Left ventricle myocardium superior (tissue), 1 donor: ENCODE results near the gene KLRF1. TPM values are rescaled to one million over a fixed set of nuclear protein-coding genes. Genes with fewer than 3 reads are reported as not detected.
"Not testable (repeated sequence)": the region's sequence is repeated elsewhere in the genome, so short reads cannot be mapped to it uniquely, and the experiment has no call there.

Source experiments
- ATAC-seq: fragments of 200-7000 bp; cut with Tn5 transposase; one replicate; pipeline ENCODE4 v1.9.1; 2020; ENCODE audit warnings: mild to moderate bottlenecking, moderate library complexity
- DNase-seq: peaks from one replicate; pipeline ENCODE4 v3.0.0-alpha.2; 2020
- intact Hi-C: fragments of 100-400 bp; cut with micrococcal nuclease; formaldehyde crosslinking; loops from one replicate; pipeline ENCODE4 v1.11.0; 2022
- total RNA-seq: library from RNA; stranded (reverse); fragmentation: NEBNext Ultra II Directional; extraction: Animal tissue kit (Norgen Biotek cat#: 25700); gene quantifications from one replicate; pipeline ENCODE4 v1.2.1, GENCODE V29; 2021
- donor health status: DM: no; HTN: yes; CAD: no; lungs with severe emphysema.

KLRF1 gene
- total RNA-seq, 1 donor from 2014 or later: 0.55 TPM

- no peak for ATAC-seq
- DNase-seq: no peak
- intact Hi-C loops: no loop called here
These were observed 40.2 kb downstream of the KLRF1 start for GRCh38 chr12:9867531-9867930.

GRCh38 chr12:9868311-9868801, 41.1 kb downstream of the KLRF1 start:
- no peak for DNase-seq
- no peak for ATAC-seq
- intact Hi-C loops: no loop called here

- DNase-seq (no peak), ATAC-seq (no peak)
- intact Hi-C loops: no loop called here
These were observed 41.6 kb downstream of the KLRF1 start for GRCh38 chr12:9868951-9869306.

GRCh38 chr12:9869307-9870161, 42.3 kb downstream of the KLRF1 start, which contains the start of gene CLEC2B:
TSS of gene CLEC2B (minus strand) at chr12:9869354.
- DNase-seq: no peak
- intact Hi-C loops: no loop called here
- ATAC-seq: peak; percentile 78

GRCh38 chr12:9870286-9870866, 43.1 kb downstream of the KLRF1 start:
- intact Hi-C loops: no loop called here
- no peak for DNase-seq
- peak; percentile 19 for ATAC-seq

- ATAC-seq: no peak
- no peak for DNase-seq
- intact Hi-C loops: no loop called here
These were observed 44.9 kb downstream of the KLRF1 start for GRCh38 chr12:9872162-9872561.

GRCh38 chr12:9872742-9873141, 45.5 kb downstream of the KLRF1 start:
- ATAC-seq (peak; percentile 19), DNase-seq (peak; percentile 25)
- intact Hi-C loops: no loop called here

- ATAC-seq, DNase-seq, intact Hi-C loops: not testable (repeated sequence)
These were observed 48.8 kb downstream of the KLRF1 start for GRCh38 chr12:9876120-9876519.

- ATAC-seq (no peak), DNase-seq (no peak)
- intact Hi-C loops: no loop called here
These were observed 53.3 kb downstream of the KLRF1 start for GRCh38 chr12:9880532-9881078.

GRCh38 chr12:9881246-9881645, 54.0 kb downstream of the KLRF1 start, which contains the start of gene KLRF2:
TSS of gene KLRF2 (plus strand) at chr12:9881489. CDS start at chr12:9881596, 107 bp downstream.
- intact Hi-C loops: no loop called here
- ATAC-seq (no peak), DNase-seq (no peak)

GRCh38 chr12:9881988-9882387, 54.7 kb downstream of the KLRF1 start:
- intact Hi-C loops: no loop called here
- DNase-seq: no peak
- ATAC-seq: no peak

- intact Hi-C loops: no loop called here
- no peak for DNase-seq
- no peak for ATAC-seq
These were observed 55.9 kb downstream of the KLRF1 start for GRCh38 chr12:9883175-9883574.

- DNase-seq: no peak
- no peak for ATAC-seq
- intact Hi-C loops: no loop called here
These were observed 61.5 kb downstream of the KLRF1 start for GRCh38 chr12:9888665-9889273.

Other genes with a start within 250 kb of the KLRF1 start
- 0.30 TPM for gene KLRB1, start 219.6 kb upstream of the KLRF1 start, total RNA-seq
- 4.2 TPM for gene CLEC2D, start 157.8 kb upstream of the KLRF1 start, total RNA-seq
- gene CLECL1, start 94.4 kb upstream of the KLRF1 start, total RNA-seq: not detected
- 1.1 TPM for gene CD69, start 66.6 kb upstream of the KLRF1 start, total RNA-seq
- gene CLEC2B, start 41.9 kb downstream of the KLRF1 start, total RNA-seq: 3.7 TPM
- not detected for gene KLRF2, start 54.0 kb downstream of the KLRF1 start, total RNA-seq
- gene CLEC2A, start 104.9 kb downstream of the KLRF1 start, total RNA-seq: not detected
- 4.9 TPM for gene CLEC12A, start 143.9 kb downstream of the KLRF1 start, total RNA-seq
- not detected for gene CLEC1B, start 171.6 kb downstream of the KLRF1 start, total RNA-seq
- not detected for gene CLEC12B, start 183.1 kb downstream of the KLRF1 start, total RNA-seq
- not detected for gene CLEC9A, start 203.2 kb downstream of the KLRF1 start, total RNA-seq